GM12878 (cell line): ENCODE measurements around the gene NIPA2. TPM values are rescaled to one million over a fixed set of nuclear protein-coding genes. Genes with fewer than 3 reads are reported as not detected.

Source experiments
- ATAC-seq: fragments of 200-7000 bp; cut with Tn5 transposase; 3 replicates; pipeline ENCODE4 v1.9.1; 2020; ENCODE audit warnings: mild to moderate bottlenecking, moderate library complexity
- BruUV-seq: library from RNA; stranded (reverse); fragments of 400-500 nt; replicated peaks from 2 replicates; lab custom pipeline; 2021; lab: Mats Ljungman, UMichigan
- CTCF ChIA-PET: fragments of 300-600 bp; sonication (Branson Sonifier 250); formaldehyde crosslinking; extraction: SDS; loops from one replicate; lab custom pipeline; 2021; ENCODE audit warnings: inconsistent platforms; lab: Yijun Ruan, JAX
- POLR2A ChIA-PET: fragments of 350-600 bp; formaldehyde crosslinking; extraction: SDS; loops from one replicate; lab custom pipeline; 2021; ENCODE audit warnings: inconsistent platforms; lab: Charles Lee
- RAD21 ChIA-PET: fragments of 300-600 bp; sonication (Branson Sonifier 250); formaldehyde crosslinking; loops from one replicate; lab custom pipeline; 2023; ENCODE audit warnings: antibody characterized with exemption; ENCODE audit not compliant: unreplicated experiment; lab: Charles Lee
- SMC1A ChIA-PET: fragments of 300-600 bp; sonication (Branson Sonifier 250); formaldehyde crosslinking; loops from one replicate; lab custom pipeline; 2023; ENCODE audit not compliant: unreplicated experiment, uncharacterized antibody; lab: Charles Lee
- DNase-seq: peaks from one replicate; pipeline ENCODE4 v3.0.0-alpha.2; 2011; ENCODE audit warnings: low read depth, low spot score
- FAIRE-seq: peaks from 3 replicates; lab custom pipeline; 2011; peaks lifted over from hg19 to GRCh38; lab: Jason Lieb, UNC
- H2AFZ ChIP-seq: 2 replicates; pipeline ENCODE4 v1.6.0; 2011; ENCODE audit warnings: low read depth, low read length, control low read depth; ENCODE audit not compliant: control insufficient read depth
- H3K27ac ChIP-seq: 2 replicates; pipeline ENCODE4 v1.5.1; 2011; ENCODE audit warnings: control low read depth; ENCODE audit not compliant: control insufficient read depth, insufficient read depth
- H3K27me3 ChIP-seq, 2 experiments: replicated peaks in 1 of 2; 2 replicates each; pipeline versions ENCODE4 v1.6.0 to v1.6.1; 2011; ENCODE audit warnings: low read length in 1 of 2; ENCODE audit not compliant: control insufficient read depth in 2 of 2, insufficient read depth in 2 of 2
- H3K36me3 ChIP-seq, 2 experiments: 2 replicates each; pipeline ENCODE4 v1.5.1; 2011; ENCODE audit warnings: low read length in 1 of 2; ENCODE audit not compliant: control insufficient read depth in 2 of 2, insufficient read depth in 2 of 2
- H3K4me1 ChIP-seq: 2 replicates; pipeline ENCODE4 v1.6.1; 2011; ENCODE audit warnings: mild to moderate bottlenecking, low read length, moderate library complexity, mixed read lengths; ENCODE audit not compliant: control insufficient read depth, insufficient read depth
- H3K4me2 ChIP-seq: 2 replicates; pipeline ENCODE4 v1.6.0; 2011; ENCODE audit warnings: control low read depth; ENCODE audit not compliant: control insufficient read depth, insufficient read depth
- H3K4me3 ChIP-seq: fragments of 200-600 bp; sonication (generic); 2 replicates; pipeline ENCODE4 v1.5.1; 2016
- H3K79me2 ChIP-seq: 2 replicates; pipeline ENCODE4 v1.6.0; 2011; ENCODE audit warnings: low read length; ENCODE audit not compliant: control insufficient read depth, insufficient read depth
- H3K9ac ChIP-seq: 2 replicates; pipeline ENCODE4 v1.8.0; 2011; ENCODE audit warnings: low read length, control low read depth, mixed read lengths; ENCODE audit not compliant: control insufficient read depth, insufficient read depth
- H3K9me3 ChIP-seq: replicated peaks from 3 replicates; pipeline ENCODE4 v1.5.1; 2011; ENCODE audit warnings: mild to moderate bottlenecking, low read length; ENCODE audit not compliant: control insufficient read depth, insufficient read depth
- H4K20me1 ChIP-seq: 2 replicates; pipeline ENCODE4 v1.6.0; 2011; ENCODE audit not compliant: control insufficient read depth, insufficient read depth
- CHD2 ChIP-seq: IDR thresholded peaks from 2 replicates; pipeline ENCODE4 v1.6.1; 2011; ENCODE audit warnings: low read depth, low read length, improper control_type of control experiment, borderline replicate concordance
- ESRRA ChIP-seq: IDR thresholded peaks from 2 replicates; pipeline ENCODE4 v1.6.1; 2012; ENCODE audit warnings: mild to moderate bottlenecking, low read length, improper control_type of control experiment
- NFYB ChIP-seq: IDR thresholded peaks from 2 replicates; pipeline ENCODE4 v1.6.1; 2011; ENCODE audit warnings: low read depth, mild to moderate bottlenecking, low read length, improper control_type of control experiment, moderate library complexity; ENCODE audit not compliant: insufficient read depth
- RELA ChIP-seq: fragments of 450-650 bp; IDR thresholded peaks from 2 replicates; pipeline ENCODE4 v1.8.0; 2014; ENCODE audit warnings: borderline replicate concordance; ENCODE audit not compliant: partially characterized antibody
- SMARCA5 ChIP-seq: fragments of 450-650 bp; IDR thresholded peaks from 2 replicates; pipeline ENCODE4 v1.6.1; 2017; ENCODE audit warnings: mild to moderate bottlenecking
- ZNF384 ChIP-seq: IDR thresholded peaks from 2 replicates; pipeline ENCODE4 v1.6.1; 2012; ENCODE audit warnings: low read depth, mild to moderate bottlenecking, low read length, improper control_type of control experiment, borderline replicate concordance
- WGBS: methylation state at CpG from one replicate; pipeline ENCODE4 v1.1.6; 2016; ENCODE audit warnings: low lambda C conversion rate; ENCODE audit not compliant: insufficient replicate concordance, insufficient coverage; ENCODE audit errors: missing lambda C conversion rate; 5-methylcytosine and 5-hydroxymethylcytosine counted together
- in situ Hi-C: fragments of 300-500 bp; cut with MboI; formaldehyde crosslinking; loops from 9 replicates; pipeline ENCODE4 v1.14.3; 2018; ENCODE audit warnings: mixed read lengths
- intact Hi-C: fragments of 100-400 bp; cut with micrococcal nuclease; formaldehyde crosslinking; loops from one replicate; pipeline ENCODE4 v1.14.2; 2022; ENCODE audit not compliant: unreplicated experiment
- polyA plus RNA-seq, 11 experiments: library from polyadenylated mRNA; depleted of rRNA in 4 of 11; unstranded in 6 of 11; stranded (reverse) in 5 of 11; fragments of >200 nt; fragmentation: Nextera tagmentation in 4 of 11; fragmentation: Illumina TruSeq in 1 of 11; extraction: Ambion mirVana in 4 of 11; extraction: Trizol in 1 of 11; gene quantifications; 1 replicate in 1 of 11; 2 replicates in 10 of 11; pipeline versions ENCODE4 v1.2.1 to v1.2.3, GENCODE V29; 2011 to 2016; ENCODE audit warnings: inconsistent platforms in 2 of 11, missing spikeins in 2 of 11, low read depth in 1 of 11
- total RNA-seq, 4 experiments: library from RNA; depleted of rRNA in 3 of 4; stranded (reverse); fragments of >200 nt in 3 of 4; fragmentation: Illumina TruSeq in 1 of 4; extraction: Trizol in 1 of 4; gene quantifications; 2 replicates each; pipeline versions ENCODE4 v1.2.1 to v1.2.3, GENCODE V29; 2013 to 2021
- TF ChIP-seq, protein P1 (sequence below): IDR thresholded peaks from 2 replicates; pipeline ENCODE4 v1.6.1; 2012; ENCODE audit warnings: low read depth, low read length, improper control_type of control experiment

Gene NIPA2
- total and polyA plus RNA-seq, 10 of the 15 experiments (the other 5 are each of a cell fraction or from before 2014, with no cell fraction given) = 24.4 to 159 (median 96.5) TPM

DNA sequence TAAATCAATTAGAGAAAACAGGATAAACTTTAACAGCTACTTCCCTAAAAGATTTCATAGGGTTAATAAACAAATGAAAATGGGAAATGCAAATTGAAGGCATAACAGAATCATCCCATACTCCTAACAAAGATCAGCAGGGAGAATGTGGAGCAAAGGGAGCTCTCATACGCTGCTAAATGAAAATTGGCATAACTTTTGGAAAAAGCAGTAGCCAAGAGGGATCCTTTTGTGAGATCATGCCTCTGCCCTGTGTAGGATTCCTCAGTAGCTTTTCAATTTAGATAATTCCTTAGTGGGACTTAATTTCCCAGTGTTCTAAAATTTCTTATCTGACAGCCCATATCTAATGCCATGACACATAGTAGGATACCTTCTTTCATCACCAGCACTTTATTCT, 18.2 kb downstream of the NIPA2 start:
- SMC1A ChIA-PET = interaction anchor here (0.8 to 1.2 kb wide), 3 partner anchors 8 to 16 kb away, joined by 3 to 4 read pairs (median 3); no protein-coding TSS in a partner anchor
- TF ChIP-seq ZNF384 (no peak), ESRRA (no peak), NFYB (no peak), CHD2 (no peak), SMARCA5 (no peak), RELA (no peak)
- TF ChIP-seq, protein P1, sequence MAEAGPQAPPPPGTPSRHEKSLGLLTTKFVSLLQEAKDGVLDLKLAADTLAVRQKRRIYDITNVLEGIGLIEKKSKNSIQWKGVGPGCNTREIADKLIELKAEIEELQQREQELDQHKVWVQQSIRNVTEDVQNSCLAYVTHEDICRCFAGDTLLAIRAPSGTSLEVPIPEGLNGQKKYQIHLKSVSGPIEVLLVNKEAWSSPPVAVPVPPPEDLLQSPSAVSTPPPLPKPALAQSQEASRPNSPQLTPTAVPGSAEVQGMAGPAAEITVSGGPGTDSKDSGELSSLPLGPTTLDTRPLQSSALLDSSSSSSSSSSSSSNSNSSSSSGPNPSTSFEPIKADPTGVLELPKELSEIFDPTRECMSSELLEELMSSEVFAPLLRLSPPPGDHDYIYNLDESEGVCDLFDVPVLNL = no peak
- Histone ChIP-seq H3K9ac (no peak overlapping the region), H3K4me3 (no peak overlapping the region), H3K4me2 (no peak overlapping the region), H3K27ac (no peak overlapping the region), H3K36me3 (peaks cover 12 to 48% of the 10 kb centered on the region in 2 experiments), H2AFZ (no peak overlapping the region), H3K4me1 (no peaks in the 10 kb centered on the region), H4K20me1 (no peaks in the 10 kb centered on the region), H3K9me3 (no peaks in the 10 kb centered on the region), H3K27me3 (no peaks in the 10 kb centered on the region), H3K79me2 (peaks cover 3% of the 10 kb centered on the region)
- ATAC-seq = no peak
- in situ Hi-C loops (loop anchor here (5.0 kb wide), 1 partner anchor 56 kb away; no protein-coding TSS in a partner anchor), intact Hi-C loops (loop anchor here (10.0 kb wide), 2 partner anchors 68 to 118 kb away; no protein-coding TSS in a partner anchor)
- WGBS = 100% methylated on average over 1 of the region's 1 CpG
- no peak for FAIRE-seq
- DNase-seq = no peak
- TSS peak; percentile 11 for BruUV-seq
- POLR2A ChIA-PET = interaction anchor here (0.7 to 1.8 kb wide), 3 partner anchors 10 to 16 kb away, joined by 3 to 5 read pairs (median 3); no protein-coding TSS in a partner anchor
- CTCF ChIA-PET = interaction anchor here (0.9 to 1.0 kb wide), 2 partner anchors 10 to 28 kb away, joined by 3 read pairs; no protein-coding TSS in a partner anchor
- RAD21 ChIA-PET = no interaction called here
